Activated CD4-positive, alpha-beta T cell treated with anti-CD3 and anti-CD28 coated beads, Interleukin-2, amount 10 ng/mL, durations not matched to agents 7 days and 5 days (primary cell): ENCODE data around the gene TAX1BP3. TPM values are rescaled to one million over a fixed set of nuclear protein-coding genes. Genes with fewer than 3 reads are reported as not detected.

Source experiments
- CTCF ChIA-PET: fragments of 350-600 bp; sonication (Branson Sonifier 250); formaldehyde crosslinking; loops from one replicate; lab custom pipeline; 2021; ENCODE audit warnings: antibody characterized with exemption; lab: Charles Lee
- POLR2A ChIA-PET: fragments of 350-600 bp; sonication (Branson Sonifier 250); formaldehyde crosslinking; loops from one replicate; lab custom pipeline; 2021; ENCODE audit warnings: antibody characterized with exemption; lab: Charles Lee
- DNase-seq: peaks from one replicate; pipeline ENCODE4 v3.0.0-alpha.2; 2020
- H3K27ac Mint-ChIP-seq: one replicate; pipeline ENCODE4 v1.8.0; 2021; ENCODE audit warnings: mild to moderate bottlenecking, moderate library complexity, mixed read lengths
- H3K27me3 Mint-ChIP-seq: one replicate; pipeline ENCODE4 v1.8.0; 2021; ENCODE audit warnings: mixed read lengths
- H3K36me3 Mint-ChIP-seq: one replicate; pipeline ENCODE4 v1.8.0; 2021; ENCODE audit warnings: low read depth, mixed read lengths
- H3K4me1 Mint-ChIP-seq: one replicate; pipeline ENCODE4 v1.8.0; 2021; ENCODE audit warnings: mixed read lengths
- H3K4me3 Mint-ChIP-seq: one replicate; pipeline ENCODE4 v1.8.0; 2021; ENCODE audit warnings: mild to moderate bottlenecking, moderate library complexity, mixed read lengths
- H3K9me3 Mint-ChIP-seq: one replicate; pipeline ENCODE4 v1.8.0; 2021; ENCODE audit warnings: mixed read lengths
- total RNA-seq, 2 experiments: library from RNA; stranded (reverse); gene quantifications; one replicate each; pipeline ENCODE4 v1.2.3, GENCODE V29; 2021

TAX1BP3 gene
- total RNA-seq, 2 experiments from 2014 or later, result 17.4 to 18.4 TPM

GRCh38 chr17:3667366-3668278 is 756 bp downstream of the TAX1BP3 start:
- CTCF ChIA-PET, result interaction anchor here (1.0 kb wide), 2 partner anchors 23 to 31 kb away, joined by 3 to 4 read pairs; partner anchors contain the start of genes CTNS and SHPK
- no peak overlapping the region for H3K27ac Mint-ChIP-seq
- POLR2A ChIA-PET, result no interaction called here
- peaks cover 8% of the 10 kb centered on the region for H3K36me3 Mint-ChIP-seq
- no peaks in the 10 kb centered on the region for H3K9me3 Mint-ChIP-seq
- DNase-seq, result peak; percentile 23
- peak overlapping the region; percentile 92 for H3K4me3 Mint-ChIP-seq
- no peaks in the 10 kb centered on the region for H3K27me3 Mint-ChIP-seq
- peaks cover 29% of the 10 kb centered on the region for H3K4me1 Mint-ChIP-seq

GRCh38 chr17:3666516-3666915 is 1.9 kb downstream of the TAX1BP3 start:
- Mint-ChIP-seq H3K27ac (no peak overlapping the region), H3K27me3 (no peaks in the 10 kb centered on the region), H3K4me3 (peak overlapping the region; percentile 33), H3K36me3 (peaks cover 8% of the 10 kb centered on the region), H3K4me1 (peaks cover 29% of the 10 kb centered on the region), H3K9me3 (no peaks in the 10 kb centered on the region)
- no peak for DNase-seq
- POLR2A ChIA-PET, result no interaction called here
- CTCF ChIA-PET, result interaction anchor here (0.6 to 1.4 kb wide), 5 partner anchors 17 to 180 kb away, joined by 3 to 7 read pairs (median 4); partner anchors contain the start of gene NCBP3

DNA sequence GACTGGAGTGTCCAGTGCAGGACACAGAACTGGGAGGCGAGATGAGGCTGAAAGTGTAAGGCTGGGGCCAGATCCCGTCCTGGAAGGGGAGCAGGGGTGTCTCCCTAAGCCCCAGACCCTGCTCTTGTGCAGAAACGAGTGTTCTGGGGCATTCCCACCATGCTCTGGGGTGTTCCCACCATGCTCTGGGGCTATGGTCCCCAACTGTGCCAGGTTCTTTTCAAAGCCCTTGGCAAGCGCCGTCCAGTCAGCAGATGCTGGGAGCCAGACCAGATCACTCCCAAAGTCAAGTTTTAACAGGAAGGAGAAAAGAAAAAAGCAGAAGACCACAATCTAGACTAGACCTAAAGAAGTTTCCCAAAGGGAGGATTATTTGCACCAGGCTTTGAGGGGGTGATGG is 2.5 kb downstream of the TAX1BP3 start:
- Mint-ChIP-seq H3K4me1 (peaks cover 29% of the 10 kb centered on the region), H3K27ac (no peak overlapping the region), H3K27me3 (no peaks in the 10 kb centered on the region), H3K36me3 (peaks cover 8% of the 10 kb centered on the region), H3K9me3 (no peaks in the 10 kb centered on the region), H3K4me3 (peak overlapping the region; percentile 33)
- ChIA-PET POLR2A (no interaction called here), CTCF (interaction anchor here (1.2 to 1.4 kb wide), 2 partner anchors 29 to 180 kb away, joined by 3 to 4 read pairs; partner anchors contain the start of gene NCBP3)
- no peak for DNase-seq

- Mint-ChIP-seq H3K36me3 (no peaks in the 10 kb centered on the region), H3K9me3 (no peaks in the 10 kb centered on the region), H3K4me1 (peaks cover 13% of the 10 kb centered on the region), H3K4me3 (no peak overlapping the region), H3K27me3 (no peaks in the 10 kb centered on the region), H3K27ac (no peak overlapping the region)
- POLR2A ChIA-PET, result no interaction called here
- CTCF ChIA-PET, result interaction anchor here (1.5 kb wide), 1 partner anchor 12 kb away, joined by 3 read pairs; no protein-coding TSS in a partner anchor
- DNase-seq, result no peak
These were observed 5.0 kb downstream of the TAX1BP3 start for GRCh38 chr17:3663102-3664011.

GRCh38 chr17:3660311-3660891 is 8.0 kb downstream of the TAX1BP3 start:
- Mint-ChIP-seq H3K27ac (no peak overlapping the region), H3K9me3 (no peaks in the 10 kb centered on the region), H3K27me3 (no peaks in the 10 kb centered on the region), H3K4me1 (no peaks in the 10 kb centered on the region), H3K36me3 (no peaks in the 10 kb centered on the region), H3K4me3 (no peak overlapping the region)
- no peak for DNase-seq
- ChIA-PET POLR2A (no interaction called here), CTCF (no interaction called here)

GRCh38 chr17:3659541-3660111 is 8.8 kb downstream of the TAX1BP3 start:
- Mint-ChIP-seq H3K27me3 (no peaks in the 10 kb centered on the region), H3K27ac (no peak overlapping the region), H3K4me3 (no peak overlapping the region), H3K9me3 (no peaks in the 10 kb centered on the region), H3K4me1 (no peaks in the 10 kb centered on the region), H3K36me3 (no peaks in the 10 kb centered on the region)
- POLR2A ChIA-PET, result no interaction called here
- DNase-seq, result no peak
- CTCF ChIA-PET, result interaction anchor here (1.1 kb wide), 1 partner anchor 9 kb away, joined by 3 read pairs; no protein-coding TSS in a partner anchor

DNA sequence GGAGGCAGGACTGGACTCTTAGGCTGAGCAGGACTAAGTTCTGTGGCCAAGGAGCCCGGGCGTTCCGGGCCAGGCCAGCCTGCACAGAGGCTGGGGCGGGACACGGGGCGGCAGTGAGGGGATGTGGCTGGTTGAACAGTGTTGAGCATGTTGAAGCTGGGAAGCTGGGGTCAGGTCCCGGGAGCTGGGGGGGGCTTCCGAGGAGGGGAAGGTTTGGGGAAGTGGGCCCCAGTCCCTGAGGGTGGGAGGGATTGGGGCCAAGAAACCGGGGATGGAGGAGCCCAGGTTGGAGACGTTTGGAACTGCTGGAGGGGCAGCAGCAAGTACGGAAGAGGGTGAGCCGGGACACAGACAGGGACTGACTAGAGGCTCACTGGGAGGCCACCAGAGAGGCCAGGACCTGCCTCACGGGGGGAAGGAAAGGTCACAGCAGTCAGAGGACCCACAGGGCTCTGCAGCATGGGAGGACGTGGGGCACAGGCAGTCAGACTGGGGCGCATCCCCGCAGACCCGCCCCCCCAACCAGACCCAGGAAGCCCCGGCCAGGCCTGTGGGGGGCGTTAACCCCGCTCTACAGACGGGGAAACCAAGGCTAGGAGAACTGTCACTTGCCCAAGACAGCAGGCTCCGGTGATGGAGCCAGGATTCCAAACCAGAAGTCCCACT is 9.5 kb downstream of the TAX1BP3 start:
- no peaks in the 10 kb centered on the region for H3K4me1 Mint-ChIP-seq
- H3K27me3 Mint-ChIP-seq, result no peaks in the 10 kb centered on the region
- ChIA-PET POLR2A (no interaction called here), CTCF (interaction anchor here (1.1 to 1.3 kb wide), 2 partner anchors 8 to 16 kb away, joined by 3 read pairs; no protein-coding TSS in a partner anchor)
- H3K4me3 Mint-ChIP-seq, result no peak overlapping the region
- H3K27ac Mint-ChIP-seq, result peak overlapping the region; percentile 36
- DNase-seq, result no peak
- H3K9me3 Mint-ChIP-seq, result no peaks in the 10 kb centered on the region
- H3K36me3 Mint-ChIP-seq, result no peaks in the 10 kb centered on the region

GRCh38 chr17:3657874-3658783 is 10.2 kb downstream of the TAX1BP3 start:
- H3K27me3 Mint-ChIP-seq, result no peaks in the 10 kb centered on the region
- no peaks in the 10 kb centered on the region for H3K4me1 Mint-ChIP-seq
- CTCF ChIA-PET, result interaction anchor here (0.5 to 1.3 kb wide), 3 partner anchors 17 to 610 kb away, joined by 3 to 5 read pairs (median 3); partner anchors contain the start of gene SHPK
- POLR2A ChIA-PET, result no interaction called here
- H3K36me3 Mint-ChIP-seq, result no peaks in the 10 kb centered on the region
- no peak overlapping the region for H3K4me3 Mint-ChIP-seq
- DNase-seq, result no peak
- H3K9me3 Mint-ChIP-seq, result no peaks in the 10 kb centered on the region
- H3K27ac Mint-ChIP-seq, result no peak overlapping the region

DNA sequence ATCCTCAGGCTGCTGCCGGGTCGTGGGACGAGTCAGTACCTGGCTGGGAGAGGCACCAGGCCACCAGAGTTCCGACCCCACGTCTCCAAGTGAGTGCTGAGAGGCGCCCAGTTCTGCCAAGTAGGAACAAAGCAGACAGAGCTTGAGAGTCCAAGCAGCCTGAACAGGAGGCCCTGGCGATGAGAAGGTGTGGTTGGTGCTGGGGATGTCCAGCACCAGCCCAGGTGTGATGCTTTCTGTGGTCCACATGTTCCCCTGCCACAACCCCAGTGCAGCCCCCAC is 10.8 kb downstream of the TAX1BP3 start:
- CTCF ChIA-PET, result interaction anchor here (0.5 to 1.3 kb wide), 3 partner anchors 18 to 609 kb away, joined by 3 to 5 read pairs (median 3); partner anchors contain the start of gene SHPK
- POLR2A ChIA-PET, result no interaction called here
- Mint-ChIP-seq H3K4me3 (no peak overlapping the region), H3K27ac (no peak overlapping the region), H3K36me3 (no peaks in the 10 kb centered on the region), H3K4me1 (no peaks in the 10 kb centered on the region), H3K27me3 (no peaks in the 10 kb centered on the region), H3K9me3 (no peaks in the 10 kb centered on the region)
- DNase-seq, result no peak

- ChIA-PET CTCF (interaction anchor here (0.5 kb wide), 2 partner anchors 609 to 1123 kb away, joined by 3 to 5 read pairs; no protein-coding TSS in a partner anchor), POLR2A (no interaction called here)
- Mint-ChIP-seq H3K27ac (no peak overlapping the region), H3K36me3 (no peaks in the 10 kb centered on the region), H3K4me1 (no peaks in the 10 kb centered on the region), H3K27me3 (no peaks in the 10 kb centered on the region), H3K4me3 (no peak overlapping the region), H3K9me3 (no peaks in the 10 kb centered on the region)
- no peak for DNase-seq
These were observed 11.4 kb downstream of the TAX1BP3 start for GRCh38 chr17:3656755-3657587.
